AG08396 (cell line): ENCODE data around the gene GRIK3.

ENCODE experiments used
- DNase-seq: peaks from one replicate; pipeline ENCODE4 v3.0.0; 2012; ENCODE audit warnings: low spot score, mixed read lengths

The GRIK3 gene

GRCh38 chr1:36851595-36851994 lies 182.7 kb downstream of the GRIK3 start:
- DNase-seq = no peak

- DNase-seq = no peak
Observed at GRCh38 chr1:36851087-36851486, 183.2 kb downstream of the GRIK3 start.

GRCh38 chr1:36849956-36850355 lies 184.4 kb downstream of the GRIK3 start:
- no peak for DNase-seq

- DNase-seq = no peak
Observed at GRCh38 chr1:36847761-36848160, 186.6 kb downstream of the GRIK3 start.

- DNase-seq = no peak
Observed at GRCh38 chr1:36847186-36847585, 187.1 kb downstream of the GRIK3 start.

GRCh38 chr1:36846357-36846756 lies 188.0 kb downstream of the GRIK3 start:
- DNase-seq = no peak

GRCh38 chr1:36845802-36846201 lies 188.5 kb downstream of the GRIK3 start:
- DNase-seq = no peak

- no peak for DNase-seq
Observed at GRCh38 chr1:36844917-36845316, 189.4 kb downstream of the GRIK3 start.

- DNase-seq = no peak
Observed at GRCh38 chr1:36843906-36844610, 190.3 kb downstream of the GRIK3 start.

GRCh38 chr1:36843027-36843426 lies 191.3 kb downstream of the GRIK3 start:
- DNase-seq = no peak

- no peak for DNase-seq
Observed at GRCh38 chr1:36842448-36842847, 191.9 kb downstream of the GRIK3 start.

GRCh38 chr1:36839485-36839884 lies 194.8 kb downstream of the GRIK3 start:
- DNase-seq = no peak

- no peak for DNase-seq
Observed at GRCh38 chr1:36838888-36839287, 195.4 kb downstream of the GRIK3 start.

GRCh38 chr1:36836916-36837315 lies 197.4 kb downstream of the GRIK3 start:
- DNase-seq = no peak

GRCh38 chr1:36836196-36836883 lies 198.0 kb downstream of the GRIK3 start:
- no peak for DNase-seq

GRCh38 chr1:36835696-36836095 lies 198.6 kb downstream of the GRIK3 start:
- no peak for DNase-seq

- no peak for DNase-seq
Observed at GRCh38 chr1:36835017-36835695, 199.2 kb downstream of the GRIK3 start.

- DNase-seq = no peak
Observed at GRCh38 chr1:36834586-36834985, 199.7 kb downstream of the GRIK3 start.

GRCh38 chr1:36831186-36831810 lies 203.0 kb downstream of the GRIK3 start:
- no peak for DNase-seq

GRCh38 chr1:36829961-36830360 lies 204.4 kb downstream of the GRIK3 start:
- no peak for DNase-seq

- DNase-seq = no peak
Observed at GRCh38 chr1:36829066-36829465, 205.2 kb downstream of the GRIK3 start.

GRCh38 chr1:36825226-36825625 lies 209.1 kb downstream of the GRIK3 start:
- no peak for DNase-seq

- no peak for DNase-seq
Observed at GRCh38 chr1:36824390-36824861, 209.9 kb downstream of the GRIK3 start.
